ENCODE data around the gene NCBP3.

DNA sequence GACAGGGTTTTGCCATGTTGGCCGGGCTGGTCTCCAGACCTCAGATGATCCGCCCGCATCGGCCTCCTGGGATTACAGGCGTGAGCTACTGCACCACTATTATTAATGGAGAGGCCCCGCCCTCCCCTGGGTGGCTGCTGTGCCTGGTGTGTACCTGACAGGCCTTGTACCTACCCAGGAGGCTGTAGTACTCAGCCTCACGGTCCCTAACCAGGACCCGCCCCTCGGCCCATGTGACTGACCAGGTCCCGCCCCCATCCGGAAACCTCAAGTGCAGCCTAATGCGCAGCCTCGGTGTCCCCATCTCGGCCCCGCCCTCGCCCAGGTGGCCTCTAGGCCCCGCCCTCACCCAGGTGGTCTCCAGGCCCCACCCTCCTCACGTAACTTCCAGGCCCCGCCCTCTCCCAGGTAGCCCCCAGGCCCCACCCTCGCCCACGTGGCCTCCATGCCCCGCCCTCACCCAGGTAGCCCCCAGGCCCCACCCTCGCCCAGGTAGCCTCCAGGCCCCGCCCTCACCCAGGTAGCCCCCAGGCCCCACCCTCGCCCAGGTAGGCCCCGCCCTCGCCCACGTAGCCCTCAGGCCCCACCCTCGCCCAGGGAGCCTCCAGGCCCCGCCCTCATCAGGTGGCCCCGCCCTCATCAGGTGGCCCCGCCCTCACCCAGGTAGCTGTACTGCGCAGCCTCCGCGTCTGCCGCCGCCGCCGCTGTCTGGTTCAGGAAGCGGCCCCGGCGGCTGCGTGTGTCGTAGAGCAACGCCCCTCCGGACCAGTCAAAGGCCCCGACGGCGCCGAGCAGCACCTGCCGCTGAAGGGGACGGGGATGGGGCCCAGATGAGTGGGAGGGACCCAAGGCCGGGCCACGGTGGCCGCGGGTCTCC, 91.3 kb downstream of the NCBP3 start:
- TF ChIP-seq, protein P1, sequence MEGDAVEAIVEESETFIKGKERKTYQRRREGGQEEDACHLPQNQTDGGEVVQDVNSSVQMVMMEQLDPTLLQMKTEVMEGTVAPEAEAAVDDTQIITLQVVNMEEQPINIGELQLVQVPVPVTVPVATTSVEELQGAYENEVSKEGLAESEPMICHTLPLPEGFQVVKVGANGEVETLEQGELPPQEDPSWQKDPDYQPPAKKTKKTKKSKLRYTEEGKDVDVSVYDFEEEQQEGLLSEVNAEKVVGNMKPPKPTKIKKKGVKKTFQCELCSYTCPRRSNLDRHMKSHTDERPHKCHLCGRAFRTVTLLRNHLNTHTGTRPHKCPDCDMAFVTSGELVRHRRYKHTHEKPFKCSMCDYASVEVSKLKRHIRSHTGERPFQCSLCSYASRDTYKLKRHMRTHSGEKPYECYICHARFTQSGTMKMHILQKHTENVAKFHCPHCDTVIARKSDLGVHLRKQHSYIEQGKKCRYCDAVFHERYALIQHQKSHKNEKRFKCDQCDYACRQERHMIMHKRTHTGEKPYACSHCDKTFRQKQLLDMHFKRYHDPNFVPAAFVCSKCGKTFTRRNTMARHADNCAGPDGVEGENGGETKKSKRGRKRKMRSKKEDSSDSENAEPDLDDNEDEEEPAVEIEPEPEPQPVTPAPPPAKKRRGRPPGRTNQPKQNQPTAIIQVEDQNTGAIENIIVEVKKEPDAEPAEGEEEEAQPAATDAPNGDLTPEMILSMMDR (IDR thresholded peaks at IDR 0.05), result no peak
- no peak for TF ChIP-seq ZFX (IDR thresholded peaks at IDR 0.05; ENCODE audit: borderline replicate concordance)

All from 22Rv1 (cell line).